PFSK-1 (cell line): ENCODE data around the gene AS3MT.

ENCODE experiments used
- POLR2AphosphoS5 ChIP-seq: IDR thresholded peaks from 2 replicates; pipeline ENCODE4 v1.6.1; 2012; ENCODE audit warnings: low read depth, mild to moderate bottlenecking, control low read depth, low read length, moderate library complexity
- REST ChIP-seq, 2 experiments: IDR thresholded peaks; 2 replicates each; pipeline versions ENCODE4 v1.6.1 to v1.8.0; 2011 to 2012; ENCODE audit warnings: low read depth in 2 of 2, low read length in 2 of 2, control low read depth in 1 of 2, inconsistent platforms in 1 of 2, mild to moderate bottlenecking in 1 of 2, moderate library complexity in 1 of 2; ENCODE audit not compliant: insufficient read depth in 1 of 2
- SIN3A ChIP-seq: IDR thresholded peaks from 2 replicates; pipeline ENCODE4 v1.6.1; 2012; ENCODE audit warnings: mild to moderate bottlenecking, low read length, moderate library complexity, borderline replicate concordance; ENCODE audit not compliant: insufficient read depth
- TAF1 ChIP-seq: IDR thresholded peaks from 2 replicates; pipeline ENCODE4 v1.6.1; 2012; ENCODE audit warnings: low read length, control low read depth, borderline replicate concordance; ENCODE audit not compliant: insufficient read depth

- TF ChIP-seq SIN3A (no peak), REST (IDR thresholded peaks at IDR 0.05; ENCODE audit: insufficient read depth in 1 of 2, low read depth in 2 of 2, low read length in 2 of 2) (no peak), POLR2AphosphoS5 (no peak), TAF1 (no peak)
Observed at GRCh38 chr10:102822222-102822621, 47.0 kb upstream of the AS3MT start.
